PFSK-1 (cell line): ENCODE data around the gene HOXC4.

ENCODE experiments used
- REST ChIP-seq, 2 experiments: IDR thresholded peaks; 2 replicates each; pipeline versions ENCODE4 v1.6.1 to v1.8.0; 2011 to 2012; ENCODE audit warnings: low read depth in 2 of 2, low read length in 2 of 2, control low read depth in 1 of 2, inconsistent platforms in 1 of 2, mild to moderate bottlenecking in 1 of 2, moderate library complexity in 1 of 2; ENCODE audit not compliant: insufficient read depth in 1 of 2
- SIN3A ChIP-seq: IDR thresholded peaks from 2 replicates; pipeline ENCODE4 v1.6.1; 2012; ENCODE audit warnings: mild to moderate bottlenecking, low read length, moderate library complexity, borderline replicate concordance; ENCODE audit not compliant: insufficient read depth
- TAF1 ChIP-seq: IDR thresholded peaks from 2 replicates; pipeline ENCODE4 v1.6.1; 2012; ENCODE audit warnings: low read length, control low read depth, borderline replicate concordance; ENCODE audit not compliant: insufficient read depth

- TF ChIP-seq REST (IDR thresholded peaks at IDR 0.05; ENCODE audit: insufficient read depth in 1 of 2, low read depth in 2 of 2, low read length in 2 of 2) = no peak
- TF ChIP-seq TAF1 = no peak
- no peak for TF ChIP-seq SIN3A
Measured at GRCh38 chr12:54022960-54023884, 30.4 kb upstream of the HOXC4 start.
